Measurements from ENCODE around the gene F11.
A peak's percentile ranks its signal among the peaks of the same experiment; 100 is the strongest.

F11 gene

GRCh38 chr4:186265683-186266652 is at the start of gene F11:
F11 (plus strand) TSS chr4:186266189; CDS start chr4:186267137, 948 bp downstream.
- H3K27ac ChIP-seq, result no peak within 1 kb of the TSS
- no peak for TF ChIP-seq CTCF (conservative IDR thresholded peaks at IDR 0.05)
- no peak for TF ChIP-seq ZFX (IDR thresholded peaks at IDR 0.05)

GRCh38 chr4:186216465-186217024 is 49.4 kb upstream of the F11 start:
- H3K27ac ChIP-seq, result no peak overlapping the region
- no peak for TF ChIP-seq CTCF (conservative IDR thresholded peaks at IDR 0.05)
- no peak for TF ChIP-seq ZFX (IDR thresholded peaks at IDR 0.05)

GRCh38 chr4:186217733-186218293 is 48.2 kb upstream of the F11 start:
- no peak for TF ChIP-seq ZFX (IDR thresholded peaks at IDR 0.05)
- TF ChIP-seq CTCF (conservative IDR thresholded peaks at IDR 0.05), result no peak
- H3K27ac ChIP-seq, result no peak overlapping the region

GRCh38 chr4:186221624-186222023 is 44.4 kb upstream of the F11 start:
- H3K27ac ChIP-seq, result no peak overlapping the region
- no peak for TF ChIP-seq ZFX (IDR thresholded peaks at IDR 0.05)

GRCh38 chr4:186225848-186226247 is 40.1 kb upstream of the F11 start:
- TF ChIP-seq CTCF (conservative IDR thresholded peaks at IDR 0.05) (no peak), ZFX (IDR thresholded peaks at IDR 0.05) (no peak)
- H3K27ac ChIP-seq, result no peak overlapping the region

GRCh38 chr4:186226521-186227189 is 39.3 kb upstream of the F11 start:
- TF ChIP-seq ZFX (IDR thresholded peaks at IDR 0.05), result no peak
- TF ChIP-seq CTCF (conservative IDR thresholded peaks at IDR 0.05), result no peak
- peak overlapping the region; percentile 55 for H3K27ac ChIP-seq

- TF ChIP-seq CTCF (conservative IDR thresholded peaks at IDR 0.05), result no peak
- no peak for TF ChIP-seq ZFX (IDR thresholded peaks at IDR 0.05)
- peak within 1 kb of the TSS; percentile 55 for H3K27ac ChIP-seq
These were observed 38.8 kb upstream of the F11 start, which contains the start of gene KLKB1 for GRCh38 chr4:186227221-186227620. KLKB1 (plus strand) TSS chr4:186227507; CDS start chr4:186228196, 689 bp downstream.
